GM18858 (cell line): ENCODE results near the gene USP33.
"Not testable (repeated sequence)": the region's sequence is repeated elsewhere in the genome, so short reads cannot be mapped to it uniquely, and the experiment has no call there.

Experiments used
- ATAC-seq: cut with Tn5 transposase; IDR thresholded peaks from one replicate; pipeline ENCODE4 v1.9.1; 2021; ENCODE audit not compliant: unreplicated experiment

USP33 gene

GRCh38 chr1:77759071-77760028 is at the start of gene USP33:
USP33 (minus strand) TSS chr1:77759852; CDS start chr1:77741697, 18,155 bp downstream.
- ATAC-seq = peak; percentile 95

GRCh38 chr1:77803371-77803770 is 43.7 kb upstream of the USP33 start:
- no peak for ATAC-seq

GRCh38 chr1:77802026-77802425 is 42.4 kb upstream of the USP33 start:
- ATAC-seq = no peak

GRCh38 chr1:77797991-77798390 is 38.3 kb upstream of the USP33 start:
- no peak for ATAC-seq

GRCh38 chr1:77796695-77797405 is 37.2 kb upstream of the USP33 start:
- ATAC-seq = no peak

- ATAC-seq = no peak
Observed at GRCh38 chr1:77794550-77794949, 34.9 kb upstream of the USP33 start.

- not testable (repeated sequence) for ATAC-seq
Observed at GRCh38 chr1:77786093-77786741, 26.6 kb upstream of the USP33 start.

GRCh38 chr1:77783141-77783540 is 23.5 kb upstream of the USP33 start:
- ATAC-seq = no peak

- no peak for ATAC-seq
Observed at GRCh38 chr1:77781683-77782082, 22.0 kb upstream of the USP33 start.

GRCh38 chr1:77779529-77780281 is 20.1 kb upstream of the USP33 start, which contains the start of gene MIGA1:
MIGA1 (plus strand) TSS chr1:77779649; CDS start chr1:77783253, 3,604 bp downstream.
- ATAC-seq = peak; percentile 95

GRCh38 chr1:77776007-77776700 is 16.5 kb upstream of the USP33 start:
- ATAC-seq = no peak

GRCh38 chr1:77768006-77768405 is 8.4 kb upstream of the USP33 start:
- ATAC-seq = no peak

GRCh38 chr1:77762072-77762476 is 2.4 kb upstream of the USP33 start:
- no peak for ATAC-seq

GRCh38 chr1:77757603-77758002 is 2.0 kb downstream of the USP33 start:
- ATAC-seq = no peak

- ATAC-seq = no peak
Observed at GRCh38 chr1:77757066-77757584, 2.5 kb downstream of the USP33 start.

GRCh38 chr1:77756052-77756754 is 3.4 kb downstream of the USP33 start:
- ATAC-seq = no peak

- ATAC-seq = not testable (repeated sequence)
Observed at GRCh38 chr1:77749489-77749888, 10.2 kb downstream of the USP33 start.

GRCh38 chr1:77744576-77744975 is 15.1 kb downstream of the USP33 start:
- ATAC-seq = no peak

GRCh38 chr1:77742011-77742555 is 17.6 kb downstream of the USP33 start:
- ATAC-seq = no peak
